ENCODE data around the gene USP48. TPM values are rescaled to one million over a fixed set of nuclear protein-coding genes. Genes with fewer than 3 reads are reported as not detected.

The USP48 gene
- total RNA-seq, 1 experiment from 2014 or later, result 34.3 TPM

DNA sequence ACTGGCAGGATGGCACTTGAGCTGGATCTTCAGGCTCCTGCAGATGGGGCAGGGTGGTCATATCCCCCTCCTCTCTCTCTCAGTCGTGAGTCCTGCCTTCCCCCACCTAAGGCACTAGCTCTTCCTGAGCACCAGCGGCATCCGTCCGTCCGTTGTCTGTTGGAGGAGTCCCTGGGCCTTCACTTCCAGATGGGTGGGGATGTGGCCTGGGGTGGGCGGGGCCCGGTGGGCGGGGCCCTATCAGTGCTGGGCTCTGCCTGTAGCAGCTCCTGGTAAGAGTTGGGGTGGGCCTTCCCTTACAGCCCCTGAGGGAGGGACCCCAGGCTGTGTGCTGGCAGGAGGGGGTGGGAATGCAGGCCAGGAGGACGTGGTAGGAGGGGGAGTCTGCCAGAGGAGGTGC is 39.4 kb upstream of the USP48 start:
- no peak for DNase-seq (ENCODE audit: low read depth in 1 of 2, low spot score in 2 of 2)
- H3K27ac ChIP-seq, result no peak overlapping the region
- H3K4me1 ChIP-seq (replicated peaks), result no peaks in the 10 kb centered on the region
- no peak overlapping the region for H3K4me3 ChIP-seq
- no peaks in the 10 kb centered on the region for H3K9me3 ChIP-seq (replicated peaks)
- peaks cover 47% of the 10 kb centered on the region for H3K36me3 ChIP-seq
- no peaks in the 10 kb centered on the region for H3K27me3 ChIP-seq (replicated peaks)

DNA sequence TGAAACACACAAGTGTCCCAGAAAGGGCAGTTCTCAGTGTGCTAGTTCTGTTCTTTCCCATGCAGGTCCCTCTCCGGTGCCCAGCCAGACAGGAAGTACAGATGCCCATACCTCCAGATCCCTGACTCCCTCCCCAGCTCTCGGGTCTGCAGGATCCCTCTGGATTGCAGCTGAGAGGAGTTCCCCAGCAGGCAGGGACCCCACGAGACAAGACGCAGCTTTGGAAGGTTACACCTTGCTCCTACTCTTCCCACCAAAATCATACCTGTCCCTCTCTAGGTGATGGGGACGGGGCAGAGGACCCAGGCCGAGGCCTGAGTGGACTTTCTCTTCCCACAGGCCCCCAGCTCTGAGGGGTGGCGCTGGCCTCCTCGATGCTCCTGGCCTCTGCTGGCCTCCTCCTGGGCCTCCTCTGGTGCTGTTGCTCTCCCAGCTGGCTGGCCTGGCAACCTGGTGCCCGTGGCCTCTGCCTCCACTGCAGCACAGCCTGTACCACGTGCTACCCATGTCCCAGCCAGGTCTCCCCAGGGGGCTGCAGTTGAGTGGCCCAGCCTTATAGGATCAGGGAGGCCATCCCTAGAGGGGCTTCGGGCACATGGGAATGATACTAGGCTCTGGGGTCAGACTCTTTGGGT is 38.6 kb upstream of the USP48 start:
- Histone ChIP-seq H3K9me3 (replicated peaks) (no peaks in the 10 kb centered on the region), H3K4me3 (no peak overlapping the region), H3K27me3 (replicated peaks) (no peaks in the 10 kb centered on the region), H3K4me1 (replicated peaks) (no peaks in the 10 kb centered on the region), H3K27ac (no peak overlapping the region), H3K36me3 (peaks cover 40% of the 10 kb centered on the region)
- DNase-seq (ENCODE audit: low read depth in 1 of 2, low spot score in 2 of 2), result no peak

DNA sequence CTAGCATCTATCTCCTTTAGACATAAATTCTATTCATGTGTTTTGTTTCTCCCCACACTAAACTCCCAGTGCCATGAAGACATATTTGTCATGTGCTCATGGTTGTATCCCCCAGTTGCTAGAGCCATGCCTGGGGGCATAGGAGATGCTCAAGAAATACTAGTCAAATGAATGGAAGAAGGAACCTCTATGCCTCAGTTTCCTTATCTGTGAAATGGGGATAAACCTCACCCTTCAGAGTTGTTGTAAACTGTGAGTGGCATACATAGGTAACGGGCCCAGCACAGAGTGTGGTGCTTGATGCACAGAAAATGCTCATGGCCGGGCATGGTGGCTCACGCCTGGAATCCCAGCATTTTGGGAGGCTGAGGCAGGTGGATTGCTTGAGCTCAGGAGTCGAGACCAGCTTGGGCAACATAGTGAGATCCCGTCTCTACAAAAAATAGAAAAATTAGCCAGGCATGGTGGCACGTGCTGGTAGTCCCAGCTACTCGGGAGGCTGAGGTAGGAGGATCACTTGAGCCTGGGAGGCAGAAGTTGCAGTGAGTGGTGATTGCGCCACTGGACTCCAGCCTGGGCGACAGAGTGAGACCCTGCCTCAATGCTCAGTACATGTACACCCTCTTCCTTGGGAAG is 37.8 kb upstream of the USP48 start:
- Histone ChIP-seq H3K27me3 (replicated peaks) (no peaks in the 10 kb centered on the region), H3K4me1 (replicated peaks) (no peaks in the 10 kb centered on the region), H3K36me3 (peaks cover 32% of the 10 kb centered on the region), H3K9me3 (replicated peaks) (no peaks in the 10 kb centered on the region), H3K27ac (no peak overlapping the region), H3K4me3 (no peak overlapping the region)
- DNase-seq (ENCODE audit: low read depth in 1 of 2, low spot score in 2 of 2), result no peak

DNA sequence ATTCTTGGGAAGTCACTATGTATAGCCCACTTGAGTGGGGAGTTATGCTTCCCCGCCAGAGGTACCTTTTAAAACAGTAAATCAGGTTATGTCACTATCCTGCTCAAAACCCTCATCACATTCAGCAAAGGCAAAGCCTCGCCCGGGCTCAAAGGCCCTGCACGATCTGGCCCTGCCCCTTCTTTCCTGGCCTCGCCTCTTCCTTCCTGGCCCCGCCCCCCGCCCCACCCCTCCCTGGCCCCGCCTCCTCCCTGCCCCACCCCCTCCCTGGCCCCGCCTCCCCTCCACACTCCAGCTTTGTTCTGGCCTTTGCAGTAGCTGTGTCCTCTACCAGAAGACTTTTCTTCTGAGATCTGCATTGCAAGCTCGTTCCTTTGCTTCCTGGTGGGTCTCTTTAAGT is 35.7 kb upstream of the USP48 start:
- H3K4me3 ChIP-seq, result no peak overlapping the region
- no peak for DNase-seq (ENCODE audit: low read depth in 1 of 2, low spot score in 2 of 2)
- peaks cover 14% of the 10 kb centered on the region for H3K36me3 ChIP-seq

DNA sequence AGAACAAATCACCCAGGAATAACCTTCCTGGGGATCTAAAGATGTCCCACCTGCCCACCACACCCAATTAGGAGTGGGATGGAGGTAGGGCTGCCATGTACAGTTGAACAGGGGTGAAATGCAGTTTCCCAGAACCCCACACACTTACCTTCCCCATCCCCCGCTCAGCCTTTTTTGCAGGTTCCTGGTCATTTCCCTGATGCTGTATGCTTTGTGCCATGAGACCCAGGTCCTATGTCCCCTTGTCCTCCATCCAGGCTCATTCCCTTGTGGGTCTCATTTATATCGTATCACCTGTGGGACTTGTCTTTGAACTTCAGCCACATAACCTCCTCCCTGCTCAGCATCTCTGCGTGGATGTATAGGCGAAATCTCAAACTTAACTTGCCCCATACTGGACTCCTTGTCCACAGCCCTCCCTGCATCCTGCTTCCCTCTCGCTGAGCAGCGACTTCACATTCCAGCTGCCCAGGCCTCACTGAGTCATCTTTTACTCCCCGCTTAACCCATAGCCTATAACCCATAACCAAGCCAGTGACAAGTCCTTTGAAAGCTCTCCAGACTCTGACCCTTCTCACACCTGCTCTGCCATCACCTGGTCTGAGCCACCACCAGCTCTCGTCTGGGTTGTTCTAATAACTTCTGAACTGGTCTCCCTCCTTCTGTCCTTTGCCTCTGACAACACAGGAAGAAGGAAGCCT is 33.8 kb upstream of the USP48 start:
- Histone ChIP-seq H3K27ac (no peak overlapping the region), H3K9me3 (replicated peaks) (no peaks in the 10 kb centered on the region), H3K4me1 (replicated peaks) (no peaks in the 10 kb centered on the region), H3K4me3 (no peak overlapping the region), H3K36me3 (peaks cover 3% of the 10 kb centered on the region), H3K27me3 (replicated peaks) (no peaks in the 10 kb centered on the region)
- DNase-seq (ENCODE audit: low read depth in 1 of 2, low spot score in 2 of 2), result no peak

More for the DNA sequence above, 35.7 kb upstream of the USP48 start:
- no peaks in the 10 kb centered on the region for H3K9me3 ChIP-seq (replicated peaks)
- no peaks in the 10 kb centered on the region for H3K4me1 ChIP-seq (replicated peaks)
- H3K27ac ChIP-seq, result no peak overlapping the region
- H3K27me3 ChIP-seq (replicated peaks), result no peaks in the 10 kb centered on the region

DNA sequence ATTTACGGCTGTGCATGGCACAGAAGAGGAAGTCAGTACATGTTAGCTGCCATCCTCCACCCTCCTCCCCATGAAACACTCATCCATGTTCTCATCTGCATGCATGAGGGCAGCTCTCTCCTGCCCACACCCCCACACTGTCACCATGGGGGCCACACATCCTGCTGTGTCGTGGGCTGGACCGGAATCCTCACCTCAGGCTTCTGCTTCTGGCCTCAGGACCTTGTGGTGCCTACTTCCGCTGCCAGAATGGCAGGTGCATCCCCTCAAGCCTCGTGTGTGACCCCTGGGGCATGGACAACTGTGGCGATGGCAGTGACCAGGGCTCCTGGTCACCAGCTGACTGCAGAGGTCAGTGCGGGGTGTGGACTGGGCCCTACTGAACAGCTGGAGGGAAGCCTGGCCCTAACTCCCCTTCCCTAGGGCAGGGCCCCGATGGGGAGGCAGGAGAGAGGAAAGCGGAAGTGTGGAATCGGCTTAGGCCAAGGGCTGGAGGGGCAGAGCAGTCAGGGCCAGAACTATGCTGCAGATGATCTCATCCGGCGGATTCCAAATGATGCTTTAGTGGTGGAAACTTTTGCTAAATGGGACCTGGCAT is 32.9 kb upstream of the USP48 start:
- no peaks in the 10 kb centered on the region for H3K4me1 ChIP-seq (replicated peaks)

DNA sequence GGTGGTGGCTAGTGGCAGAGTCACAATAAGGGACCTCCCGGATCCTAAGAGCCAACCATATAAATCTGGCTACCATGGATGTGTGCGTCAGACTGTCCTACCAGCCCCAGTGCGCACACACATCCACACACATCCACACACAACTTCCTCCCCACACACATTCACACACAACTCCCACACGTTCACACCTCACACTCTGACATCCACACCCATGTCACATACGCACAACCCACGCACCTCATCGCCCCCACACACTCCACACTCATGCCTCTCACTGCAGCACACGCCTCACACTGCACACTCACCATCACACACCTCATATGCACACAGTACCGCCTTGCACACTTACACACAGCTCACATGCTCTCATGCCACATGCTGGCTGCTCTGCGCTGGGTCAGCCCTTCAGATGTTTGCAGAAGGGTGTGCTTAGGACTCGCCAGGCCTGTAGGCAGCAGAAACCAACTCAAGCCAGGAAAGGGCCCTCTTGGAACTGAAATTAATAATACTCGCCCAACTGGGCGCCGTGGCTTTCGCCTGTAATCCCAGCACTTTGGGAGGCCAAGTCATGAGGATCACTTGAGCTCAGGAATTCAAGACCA is 32.1 kb upstream of the USP48 start:
- Histone ChIP-seq H3K9me3 (replicated peaks) (no peaks in the 10 kb centered on the region), H3K27ac (no peak overlapping the region), H3K4me1 (replicated peaks) (no peaks in the 10 kb centered on the region), H3K36me3 (peaks cover 3% of the 10 kb centered on the region; the same call in 1 of the 2 replicates), H3K27me3 (replicated peaks) (no peaks in the 10 kb centered on the region), H3K4me3 (no peak overlapping the region)
- no peak for DNase-seq (ENCODE audit: low read depth in 1 of 2, low spot score in 2 of 2)

More for the DNA sequence above, 32.9 kb upstream of the USP48 start:
- Histone ChIP-seq H3K36me3 (peaks cover 3% of the 10 kb centered on the region; the same call in 1 of the 2 replicates), H3K27me3 (replicated peaks) (no peaks in the 10 kb centered on the region), H3K9me3 (replicated peaks) (no peaks in the 10 kb centered on the region), H3K27ac (no peak overlapping the region), H3K4me3 (no peak overlapping the region)
- no peak for DNase-seq (ENCODE audit: low read depth in 1 of 2, low spot score in 2 of 2)

DNA sequence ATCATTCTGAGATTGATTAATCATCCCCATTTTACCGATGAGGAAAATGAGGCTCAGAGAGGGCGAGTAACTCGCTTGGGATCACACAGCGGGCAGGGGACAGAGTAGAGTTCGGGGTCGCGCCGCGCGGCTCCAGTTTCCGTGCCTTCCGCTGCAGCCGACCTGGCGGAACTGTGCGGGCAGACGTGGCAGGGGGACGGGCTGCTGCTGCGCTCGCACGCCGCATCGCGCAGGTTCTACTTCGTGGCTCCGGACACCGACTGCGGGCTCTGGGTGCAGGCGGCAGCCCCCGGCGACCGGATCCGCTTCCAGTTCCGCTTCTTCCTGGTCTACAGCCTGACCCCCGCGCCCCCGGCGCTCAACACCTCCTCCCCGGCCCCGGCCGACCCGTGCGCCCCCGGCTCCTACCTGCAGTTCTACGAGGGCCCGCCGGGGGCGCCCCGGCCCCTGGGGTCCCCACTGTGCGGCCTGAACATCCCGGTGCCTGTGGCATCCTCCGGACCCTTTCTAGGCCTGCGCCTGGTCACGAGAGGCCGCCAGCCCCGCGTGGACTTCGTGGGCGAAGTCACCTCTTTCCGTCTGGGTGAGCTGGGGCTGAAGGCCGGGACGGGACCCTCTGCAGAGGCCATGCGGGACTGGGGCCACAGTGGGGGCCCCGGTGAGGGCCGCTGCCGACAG is 31.4 kb upstream of the USP48 start:
- no peaks in the 10 kb centered on the region for H3K4me1 ChIP-seq (replicated peaks)
- no peak for DNase-seq (ENCODE audit: low read depth in 1 of 2, low spot score in 2 of 2)
- H3K27ac ChIP-seq, result no peak overlapping the region
- H3K4me3 ChIP-seq, result no peak overlapping the region
- H3K27me3 ChIP-seq (replicated peaks), result no peaks in the 10 kb centered on the region
- H3K36me3 ChIP-seq, result peaks cover 3% of the 10 kb centered on the region; the same call in 1 of the 2 replicates
- H3K9me3 ChIP-seq (replicated peaks), result no peaks in the 10 kb centered on the region

DNA sequence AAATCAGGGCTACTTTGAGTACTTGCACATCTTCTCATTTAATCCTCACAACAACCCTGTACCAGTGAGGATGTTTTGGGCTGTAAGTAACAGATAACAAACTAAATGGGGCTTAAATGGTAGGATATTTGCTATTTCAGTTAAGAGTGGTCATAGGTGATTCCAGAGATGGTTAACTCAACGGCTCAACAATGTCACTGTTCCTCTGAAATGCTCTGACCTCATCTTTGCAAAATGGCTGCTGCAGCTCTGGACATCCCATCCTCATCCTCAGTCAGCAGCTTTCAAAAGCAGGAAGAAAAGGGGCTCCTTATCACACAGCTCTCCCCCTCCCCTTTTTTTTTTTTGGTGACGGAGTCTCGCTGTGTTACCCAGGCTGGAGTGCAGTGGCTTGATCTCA is 30.6 kb upstream of the USP48 start:
- Histone ChIP-seq H3K27ac (no peak overlapping the region), H3K36me3 (peaks cover 3% of the 10 kb centered on the region; the same call in 1 of the 2 replicates), H3K9me3 (replicated peaks) (no peaks in the 10 kb centered on the region), H3K4me1 (replicated peaks) (no peaks in the 10 kb centered on the region), H3K27me3 (replicated peaks) (no peaks in the 10 kb centered on the region), H3K4me3 (no peak overlapping the region)
- no peak for DNase-seq (ENCODE audit: low read depth in 1 of 2, low spot score in 2 of 2)

DNA sequence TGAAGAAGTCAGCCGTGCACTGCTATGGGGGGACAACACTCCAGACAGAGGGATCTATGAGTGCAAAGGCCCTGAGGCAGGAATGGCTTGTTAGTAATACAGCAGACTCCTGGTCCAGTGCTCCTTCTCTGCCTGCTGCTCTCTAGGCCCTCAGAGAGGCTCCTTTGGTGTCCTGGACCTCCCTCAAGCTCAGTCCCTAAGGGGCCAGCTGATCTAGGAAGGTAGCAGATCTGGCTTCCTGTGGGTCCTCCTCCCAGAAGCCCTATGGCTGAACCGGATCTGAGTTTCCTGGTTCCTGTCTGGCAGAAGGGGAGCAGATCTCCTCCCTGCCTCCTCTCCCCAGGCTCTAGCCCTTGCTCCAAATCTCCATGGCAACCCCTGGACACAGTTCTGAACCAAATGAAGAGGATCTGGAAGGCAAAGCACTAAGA is 28.9 kb upstream of the USP48 start, which contains the start of gene LDLRAD2:
TSS of gene LDLRAD2 (plus strand) at position 391 of the 431 bp plus-strand sequence. CDS start 187 bp downstream, outside the sequence.
- Histone ChIP-seq H3K9me3 (replicated peaks) (no peaks in the 10 kb centered on the region), H3K4me1 (replicated peaks) (no peaks in the 10 kb centered on the region), H3K36me3 (no peaks in the 10 kb centered on the region), H3K27ac (no peak within 1 kb of the TSS), H3K4me3 (no peak within 1 kb of the TSS), H3K27me3 (replicated peaks) (no peaks in the 10 kb centered on the region)
- DNase-seq (ENCODE audit: low read depth in 1 of 2, low spot score in 2 of 2), result no peak

DNA sequence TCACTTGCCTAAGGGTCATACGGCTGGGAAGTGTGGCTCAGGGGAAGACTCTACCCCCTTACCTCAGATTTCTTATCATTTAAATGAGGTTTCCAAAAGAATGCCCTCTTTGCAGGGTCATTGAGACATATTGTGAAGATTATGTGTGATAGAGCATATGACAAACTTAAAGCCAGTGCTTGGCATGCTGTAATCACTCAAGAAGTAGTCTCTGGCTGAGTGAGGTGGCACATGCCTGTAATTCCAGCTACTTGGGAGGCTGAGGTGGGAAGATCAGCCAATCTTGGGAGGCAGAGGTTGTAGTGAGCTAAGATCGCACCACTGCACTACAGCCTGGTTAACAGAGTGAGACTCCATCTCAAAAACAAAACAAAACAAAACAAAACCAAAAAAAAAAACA is 21.6 kb upstream of the USP48 start:
- no peak for DNase-seq (ENCODE audit: low read depth in 1 of 2, low spot score in 2 of 2)

DNA sequence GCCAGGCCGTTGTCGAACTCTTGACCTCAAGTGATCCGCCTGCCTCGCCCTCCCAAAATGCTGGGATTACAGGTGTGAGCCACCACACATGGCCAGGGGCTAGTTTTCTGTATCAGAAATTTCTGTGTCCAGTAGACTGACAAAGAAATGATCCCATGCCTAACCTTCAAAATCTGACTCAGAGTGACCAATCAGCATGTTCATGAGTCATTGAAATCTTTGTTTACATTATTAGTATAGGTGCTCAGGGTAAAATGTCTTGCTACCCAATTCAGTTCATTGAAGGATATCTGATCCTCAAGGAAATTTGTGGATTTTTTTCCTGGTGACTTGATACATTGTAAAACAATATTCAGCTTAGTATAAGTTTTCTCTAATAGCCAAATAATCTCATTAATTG is 18.2 kb upstream of the USP48 start:
- Histone ChIP-seq H3K27me3 (replicated peaks) (no peaks in the 10 kb centered on the region), H3K4me1 (replicated peaks) (no peaks in the 10 kb centered on the region; the same call in 1 of the 2 replicates), H3K4me3 (no peak overlapping the region), H3K36me3 (no peaks in the 10 kb centered on the region), H3K9me3 (replicated peaks) (no peaks in the 10 kb centered on the region), H3K27ac (no peak overlapping the region)
- no peak for DNase-seq (ENCODE audit: low read depth in 1 of 2, low spot score in 2 of 2)

More for the DNA sequence above, 21.6 kb upstream of the USP48 start:
- H3K4me3 ChIP-seq, result no peak overlapping the region
- no peaks in the 10 kb centered on the region; the same call in 1 of the 2 replicates for H3K4me1 ChIP-seq (replicated peaks)
- H3K9me3 ChIP-seq (replicated peaks), result no peaks in the 10 kb centered on the region
- no peaks in the 10 kb centered on the region for H3K27me3 ChIP-seq (replicated peaks)
- H3K27ac ChIP-seq, result no peak overlapping the region
- H3K36me3 ChIP-seq, result no peaks in the 10 kb centered on the region

DNA sequence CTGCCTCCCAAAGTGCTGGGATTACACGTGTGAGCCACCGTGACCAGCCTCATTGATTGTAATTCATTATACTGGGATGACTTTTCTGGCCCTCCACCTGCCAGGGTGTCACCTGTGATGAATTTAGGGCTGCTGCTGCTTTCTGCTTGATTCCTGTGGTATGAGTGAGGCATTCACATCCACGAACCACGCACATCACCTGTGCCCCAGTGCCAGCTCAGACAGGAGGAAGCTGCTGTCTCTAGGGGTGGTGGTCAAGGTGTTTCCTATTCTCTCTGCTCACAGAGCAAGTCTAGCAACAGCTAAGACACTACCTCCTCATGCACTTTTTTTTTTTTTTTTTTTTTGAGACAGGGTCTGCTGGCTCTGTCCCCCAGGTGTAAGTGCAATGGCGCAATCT is 16.8 kb upstream of the USP48 start:
- no peak for DNase-seq (ENCODE audit: low read depth in 1 of 2, low spot score in 2 of 2)
- H3K9me3 ChIP-seq (replicated peaks), result no peaks in the 10 kb centered on the region
- H3K4me3 ChIP-seq, result no peak overlapping the region
- H3K27me3 ChIP-seq (replicated peaks), result no peaks in the 10 kb centered on the region
- no peak overlapping the region for H3K27ac ChIP-seq
- no peaks in the 10 kb centered on the region; the same call in 1 of the 2 replicates for H3K4me1 ChIP-seq (replicated peaks)
- no peaks in the 10 kb centered on the region for H3K36me3 ChIP-seq

Data from SJSA1 (cell line).